Tibial artery (tissue), 4 donors: ENCODE data around the gene NGDN.

Experiments
- DNase-seq, 2 donors: peaks; one replicate each; pipeline ENCODE4 v3.0.0-alpha.2; 2019
- H3K27ac ChIP-seq, 2 donors: fragments of 200-600 bp; sonication (generic) in 1 of 2; 1 replicate in 1 of 2; 2 replicates in 1 of 2; pipeline ENCODE4 v1.5.1; 2018 to 2019; ENCODE audit warnings: mild to moderate bottlenecking in 1 of 2
- H3K27me3 ChIP-seq, 2 donors: fragments of 200-600 bp; sonication (generic) in 1 of 2; one replicate each; pipeline versions ENCODE4 v1.5.1 to v1.6.0; 2016 to 2019
- H3K36me3 ChIP-seq, 3 donors: fragments of 200-600 bp; sonication (generic) in 2 of 3; one replicate each; pipeline ENCODE4 v1.5.1; 2016 to 2019; ENCODE audit warnings: mild to moderate bottlenecking in 2 of 3
- H3K4me1 ChIP-seq, 4 donors: fragments of 200-600 bp; sonication (generic) in 2 of 4; 1 replicate in 3 of 4; 2 replicates in 1 of 4; pipeline ENCODE4 v1.5.1; 2016 to 2019
- H3K4me3 ChIP-seq, 2 donors: fragments of 200-600 bp; sonication (generic) in 1 of 2; 1 replicate in 1 of 2; 2 replicates in 1 of 2; pipeline ENCODE4 v1.5.1; 2018 to 2019; ENCODE audit warnings: mild to moderate bottlenecking in 2 of 2
- H3K9me3 ChIP-seq, 3 donors: fragments of 200-600 bp; sonication (generic) in 1 of 3; one replicate each; pipeline ENCODE4 v1.5.1; 2016 to 2019
- CTCF ChIP-seq, 2 experiments: fragments of 200-600 bp in 1 of 2; fragments of 450-650 bp in 1 of 2; IDR thresholded peaks; one replicate each; pipeline ENCODE4 v1.5.1; 2017 to 2019; ENCODE audit warnings: antibody characterized with exemption in 2 of 2, mild to moderate bottlenecking in 1 of 2, moderate library complexity in 1 of 2
- intact Hi-C: fragments of 100-400 bp; cut with DNase I; formaldehyde crosslinking; loops from one replicate; pipeline ENCODE4 v1.15.0; 2023; ENCODE audit warnings: low total_unique reads

The NGDN gene

GRCh38 chr14:23437133-23438100 lies 32.1 kb upstream of the NGDN start:
- intact Hi-C loops: no loop called here
- Histone ChIP-seq H3K4me3 (no peak overlapping the region), H3K36me3 (no peaks in the 10 kb centered on the region), H3K4me1 (no peaks in the 10 kb centered on the region), H3K9me3 (no peaks in the 10 kb centered on the region), H3K27ac (no peak overlapping the region), H3K27me3 (peaks cover 0 to 8% of the 10 kb centered on the region in 2 donors)
- TF ChIP-seq CTCF (IDR thresholded peaks at IDR 0.05): no peak
- peak in 1 of 2 donors; percentile 24 for DNase-seq

GRCh38 chr14:23438101-23438971 lies 31.2 kb upstream of the NGDN start:
- Histone ChIP-seq H3K4me1 (no peaks in the 10 kb centered on the region), H3K9me3 (no peaks in the 10 kb centered on the region), H3K4me3 (no peak overlapping the region), H3K27ac (no peak overlapping the region), H3K27me3 (peaks cover 0 to 15% of the 10 kb centered on the region in 2 donors), H3K36me3 (no peaks in the 10 kb centered on the region)
- intact Hi-C loops: no loop called here
- DNase-seq: peak in 1 of 2 donors; percentile 16
- TF ChIP-seq CTCF (IDR thresholded peaks at IDR 0.05): no peak

- Histone ChIP-seq H3K27me3 (peaks cover 0 to 15% of the 10 kb centered on the region in 2 donors), H3K4me3 (no peak overlapping the region), H3K27ac (no peak overlapping the region), H3K36me3 (no peaks in the 10 kb centered on the region), H3K4me1 (no peaks in the 10 kb centered on the region), H3K9me3 (no peaks in the 10 kb centered on the region)
- peak in 1 of 2 donors; percentile 32 for DNase-seq
- no peak for TF ChIP-seq CTCF (IDR thresholded peaks at IDR 0.05)
- intact Hi-C loops: no loop called here
These were observed 30.2 kb upstream of the NGDN start for GRCh38 chr14:23439107-23439835.

- no peak overlapping the region for H3K4me3 ChIP-seq
- no peak overlapping the region for H3K27ac ChIP-seq
- H3K9me3 ChIP-seq: no peaks in the 10 kb centered on the region
- peaks cover 0 to 10% of the 10 kb centered on the region in 2 donors for H3K27me3 ChIP-seq
- H3K36me3 ChIP-seq: no peaks in the 10 kb centered on the region
- TF ChIP-seq CTCF (IDR thresholded peaks at IDR 0.05): no peak
- DNase-seq: no peak
- no peaks in the 10 kb centered on the region for H3K4me1 ChIP-seq
- intact Hi-C loops: no loop called here
These were observed 28.4 kb upstream of the NGDN start for GRCh38 chr14:23441076-23441475.

GRCh38 chr14:23442721-23443356 lies 26.7 kb upstream of the NGDN start:
- Histone ChIP-seq H3K4me3 (no peak overlapping the region), H3K9me3 (no peaks in the 10 kb centered on the region), H3K27me3 (peaks cover 0 to 7% of the 10 kb centered on the region in 2 donors), H3K4me1 (no peaks in the 10 kb centered on the region), H3K36me3 (no peaks in the 10 kb centered on the region), H3K27ac (no peak overlapping the region)
- DNase-seq: peak in 1 of 2 donors; percentile 38
- intact Hi-C loops: no loop called here
- TF ChIP-seq CTCF (IDR thresholded peaks at IDR 0.05): no peak
